GM21390 (cell line): ENCODE data around the gene GAS7.

ENCODE experiments used
- ATAC-seq: cut with Tn5 transposase; IDR thresholded peaks from one replicate; pipeline ENCODE4 v1.9.1; 2021; ENCODE audit not compliant: unreplicated experiment

The GAS7 gene

DNA sequence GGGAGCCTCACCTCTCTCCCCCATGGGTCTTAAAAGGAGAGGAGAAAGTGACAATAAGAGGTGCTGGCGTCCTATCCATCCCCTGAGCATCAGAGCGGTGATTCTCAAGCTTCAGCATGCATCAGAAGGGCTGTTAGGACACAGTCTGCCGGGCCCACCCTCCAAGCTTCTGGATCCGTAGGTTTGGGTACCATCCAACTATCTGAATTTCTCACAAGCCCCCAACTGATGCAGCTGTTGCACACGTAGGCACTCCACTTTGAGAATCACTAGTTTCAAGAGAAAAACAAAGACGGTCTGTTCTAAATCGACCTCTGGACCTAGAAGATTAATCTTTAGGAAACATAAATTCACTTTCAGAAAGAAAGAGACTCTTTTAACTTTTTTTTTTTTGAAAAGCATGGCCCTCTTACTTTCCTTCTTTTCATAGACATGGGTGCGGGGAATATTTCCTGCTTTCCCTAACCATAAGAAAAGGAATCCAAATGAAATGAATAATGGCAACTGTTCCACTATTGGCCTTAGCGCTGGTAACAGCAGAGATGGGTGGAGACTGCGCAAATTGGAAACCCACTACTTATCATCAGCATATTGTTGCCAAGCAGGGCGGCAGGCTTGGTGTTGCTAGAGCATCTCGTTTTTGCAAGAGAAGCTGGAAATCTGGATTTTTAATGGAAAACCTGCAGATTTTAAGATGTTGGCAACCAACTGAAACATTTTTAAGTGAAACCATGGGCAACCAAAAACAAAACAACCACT is 144.4 kb downstream of the GAS7 start:
- no peak for ATAC-seq

DNA sequence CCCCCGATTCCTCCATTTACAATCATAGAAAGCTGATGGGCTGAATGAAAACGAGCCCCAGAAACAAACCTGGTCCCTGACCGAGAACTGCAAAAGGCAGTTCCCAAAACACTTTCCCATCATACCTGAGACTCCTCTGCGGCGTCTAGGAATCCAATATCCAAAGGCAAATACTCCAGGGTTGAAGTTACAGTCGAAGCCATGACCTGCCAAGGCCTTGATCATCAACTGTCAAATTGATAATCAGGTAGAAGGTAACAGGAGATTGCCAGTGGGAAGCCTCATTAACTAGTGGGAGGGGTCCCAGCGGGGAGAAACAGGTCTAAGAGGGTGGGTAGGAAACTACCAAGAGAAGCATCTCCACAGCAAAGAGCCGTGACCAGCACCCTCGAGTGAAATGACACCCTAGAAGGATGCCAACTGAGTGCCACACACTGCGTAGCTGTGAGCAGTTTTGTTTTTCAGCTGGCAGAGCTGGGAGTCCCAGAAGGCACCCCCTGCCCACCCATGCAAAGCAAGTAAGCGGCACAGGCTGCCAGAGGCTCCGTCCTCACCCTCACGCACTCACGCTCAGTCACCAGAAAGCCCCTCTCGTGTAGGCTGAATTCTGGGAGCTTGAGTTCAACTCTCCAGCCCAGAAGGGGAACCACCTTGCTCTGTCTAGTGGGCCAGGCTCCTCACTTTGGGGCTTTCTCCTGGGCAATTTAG is 146.1 kb downstream of the GAS7 start:
- ATAC-seq: peak; percentile 44

DNA sequence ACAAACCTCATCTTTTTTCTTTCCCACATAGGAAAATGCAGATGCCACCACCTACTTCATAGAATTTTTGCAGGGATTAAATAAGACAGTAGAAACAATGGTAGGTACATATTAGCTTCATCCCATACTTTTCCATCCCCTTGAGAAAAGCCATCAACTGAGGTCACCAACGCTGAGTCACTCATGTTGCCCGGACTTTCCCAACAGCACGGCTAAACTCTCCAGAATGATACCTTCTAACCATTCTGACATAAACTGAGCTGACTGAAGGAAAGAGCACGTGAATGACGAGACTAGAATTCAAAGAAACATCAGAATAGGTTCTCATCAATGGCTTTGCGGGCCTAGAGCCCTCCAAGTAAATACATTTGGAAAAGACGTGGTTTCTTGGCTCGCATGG is 147.3 kb downstream of the GAS7 start:
- ATAC-seq: no peak

DNA sequence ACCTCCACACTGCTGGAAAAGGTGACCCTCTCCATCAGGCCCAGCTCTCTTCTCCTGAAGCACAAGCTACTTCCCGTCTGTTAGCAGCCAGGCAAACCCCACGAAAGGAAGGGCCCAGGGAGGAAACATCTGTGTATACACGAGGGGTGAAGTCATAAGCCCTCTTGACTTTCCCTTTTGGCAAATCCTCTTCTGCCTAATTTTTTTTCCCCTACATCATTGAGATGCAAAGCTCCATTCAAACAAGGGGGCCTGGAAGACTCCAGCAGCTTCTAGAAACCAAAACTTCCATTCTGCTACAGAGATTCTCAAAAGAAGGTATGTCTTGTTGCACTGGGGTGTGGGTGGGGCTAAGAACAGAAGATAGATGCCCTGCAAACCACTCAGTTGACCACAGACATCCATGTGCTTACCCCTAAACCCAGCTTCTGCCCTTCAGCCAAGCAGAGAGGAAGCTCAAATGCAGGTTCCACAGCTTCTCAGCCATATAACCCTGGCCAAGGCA is 147.8 kb downstream of the GAS7 start:
- ATAC-seq: peak; percentile 47

DNA sequence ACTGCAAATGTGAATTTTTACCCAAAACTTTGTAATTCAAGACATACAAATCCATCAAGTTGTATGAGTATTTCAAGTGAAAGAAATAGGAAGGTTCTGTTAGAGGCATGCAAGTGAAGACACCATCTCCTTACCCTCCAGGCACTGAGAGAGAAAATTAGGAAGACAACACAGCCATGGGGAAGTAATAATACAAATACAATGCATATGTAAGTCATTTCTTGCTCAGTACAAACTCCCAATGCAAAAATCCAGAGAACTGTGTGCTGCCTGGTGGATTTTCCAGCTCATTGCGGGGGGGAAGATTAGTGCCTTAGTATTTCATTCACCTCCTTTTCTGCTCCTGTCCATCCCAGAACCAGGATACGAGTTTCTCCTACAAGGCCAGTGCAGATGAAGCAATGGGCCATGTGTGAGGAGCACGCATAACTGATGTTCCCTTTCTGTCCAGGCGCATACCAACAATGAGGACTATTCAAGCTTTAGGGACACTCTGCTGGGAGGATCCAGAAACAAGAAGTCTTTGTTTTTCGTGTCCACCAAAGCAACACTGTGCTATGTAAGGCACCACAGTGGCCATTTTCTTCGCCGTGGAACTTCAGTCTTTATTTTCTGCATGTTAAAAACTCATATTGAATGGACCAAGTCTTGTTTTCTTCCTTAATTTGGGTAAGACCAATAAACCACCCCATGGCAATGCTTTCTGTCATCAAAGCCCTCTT is 149.6 kb downstream of the GAS7 start:
- ATAC-seq: no peak

DNA sequence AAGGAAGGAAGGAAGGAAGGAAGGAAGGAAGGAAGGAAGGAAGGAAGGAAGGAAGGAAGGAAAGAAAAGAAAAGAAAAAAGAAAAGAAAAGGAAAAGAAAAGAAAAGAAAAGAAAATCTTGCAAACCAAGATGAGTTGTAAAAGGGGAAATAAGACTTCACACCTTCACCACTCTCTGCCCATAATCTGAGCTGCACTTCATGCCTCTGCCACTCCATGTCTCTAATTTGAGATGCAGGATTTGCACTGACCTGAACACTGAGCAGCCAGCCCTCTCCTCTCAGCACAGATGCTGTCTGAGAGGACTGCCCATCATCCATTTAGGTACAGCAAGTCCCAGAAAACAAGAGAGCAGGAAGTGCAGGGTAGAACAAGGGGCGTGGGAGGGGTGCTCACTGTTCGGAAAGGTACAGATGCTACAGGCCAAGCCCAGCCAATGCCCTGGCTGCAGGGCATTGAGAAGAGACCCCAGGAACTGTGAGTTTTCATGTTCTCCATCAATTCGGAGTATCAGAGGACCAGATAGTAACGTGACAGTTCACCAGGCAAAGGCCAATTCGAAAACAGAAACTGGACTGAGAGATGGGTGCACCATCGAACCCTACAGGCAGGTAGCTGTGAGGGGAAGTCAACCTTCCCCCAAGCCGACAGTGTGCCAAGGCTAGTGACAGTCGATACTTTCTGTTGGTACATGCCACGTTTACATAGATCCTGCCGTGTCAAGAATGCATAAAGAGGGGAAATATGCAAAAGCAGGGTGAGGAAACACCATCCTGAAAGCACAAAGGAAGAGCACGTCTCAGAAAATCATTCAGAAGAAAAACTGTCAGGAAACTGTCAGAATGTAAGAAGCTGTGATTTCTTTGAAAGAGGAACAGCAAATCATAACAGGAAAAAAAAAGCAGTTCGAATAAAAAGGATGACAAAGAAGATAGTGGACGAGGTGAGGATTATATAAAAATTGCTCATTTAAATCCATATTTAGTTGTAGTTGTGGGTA is 151.3 kb downstream of the GAS7 start:
- peak; percentile 51 for ATAC-seq

DNA sequence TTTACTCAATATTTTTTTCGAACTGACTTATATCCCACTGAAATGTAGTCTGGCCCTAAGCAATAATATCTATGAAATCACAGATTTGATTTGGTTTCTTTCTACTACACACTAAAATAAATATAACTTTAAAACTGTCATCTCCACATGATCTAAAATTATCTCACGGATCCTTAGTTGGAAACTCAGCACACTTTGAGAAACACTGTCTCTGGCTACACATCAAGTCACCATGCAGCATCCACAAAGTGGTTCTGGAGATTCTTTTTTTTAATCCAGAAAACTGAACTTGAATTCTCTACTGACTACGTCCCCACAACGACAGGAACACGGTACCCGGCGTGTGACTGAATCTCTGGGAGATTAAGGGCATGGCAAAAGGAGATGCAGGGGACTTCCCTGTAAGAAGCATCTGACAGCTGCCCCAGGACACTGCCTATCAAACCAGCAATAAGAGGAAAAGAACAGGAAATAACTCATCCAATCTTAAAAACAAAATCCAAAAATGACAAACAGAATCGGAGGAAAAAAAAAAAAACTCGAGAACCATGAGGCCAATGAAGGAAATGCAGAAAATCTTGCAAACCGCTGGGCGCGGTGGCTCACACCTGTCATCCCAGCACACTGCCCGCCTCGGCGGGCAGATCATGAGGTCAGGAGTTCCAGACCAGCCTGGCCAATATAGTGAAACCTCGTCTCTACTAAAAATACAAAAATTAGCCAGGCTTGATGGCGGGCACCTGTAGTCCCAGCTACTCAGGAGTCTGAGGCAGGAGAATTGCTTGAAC is 152.3 kb downstream of the GAS7 start:
- ATAC-seq: no peak

DNA sequence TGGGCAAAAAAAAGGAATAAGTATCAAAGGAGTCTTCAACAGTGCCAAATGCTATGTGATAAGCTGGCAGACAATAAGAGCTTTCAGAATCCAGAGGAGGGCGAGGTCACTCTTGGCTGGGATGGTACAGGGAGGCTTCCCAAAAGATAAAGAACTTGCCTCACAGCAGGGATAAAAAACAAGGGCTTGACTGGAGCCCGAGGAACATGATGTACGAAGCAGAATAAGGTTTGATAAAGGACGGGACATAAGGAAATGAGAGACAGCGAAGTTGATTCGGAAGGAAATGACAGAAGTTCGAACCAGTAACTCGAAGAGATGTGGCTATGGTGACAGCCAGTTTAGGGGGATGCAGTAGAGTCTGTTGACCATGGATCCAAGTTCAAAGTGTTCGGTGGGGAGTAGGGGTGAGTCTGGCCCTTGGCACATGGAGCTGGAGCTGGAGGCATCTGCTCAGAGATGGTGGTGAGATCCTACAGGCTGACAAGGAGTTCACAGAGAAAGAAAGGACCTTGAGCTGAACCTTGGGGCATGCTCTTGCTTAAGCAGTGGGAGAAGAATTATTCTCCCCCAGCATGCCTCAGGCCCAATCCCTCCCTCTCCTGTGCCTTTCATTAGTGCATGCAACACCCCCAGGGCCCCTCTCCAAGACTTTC is 155.7 kb downstream of the GAS7 start:
- no peak for ATAC-seq

DNA sequence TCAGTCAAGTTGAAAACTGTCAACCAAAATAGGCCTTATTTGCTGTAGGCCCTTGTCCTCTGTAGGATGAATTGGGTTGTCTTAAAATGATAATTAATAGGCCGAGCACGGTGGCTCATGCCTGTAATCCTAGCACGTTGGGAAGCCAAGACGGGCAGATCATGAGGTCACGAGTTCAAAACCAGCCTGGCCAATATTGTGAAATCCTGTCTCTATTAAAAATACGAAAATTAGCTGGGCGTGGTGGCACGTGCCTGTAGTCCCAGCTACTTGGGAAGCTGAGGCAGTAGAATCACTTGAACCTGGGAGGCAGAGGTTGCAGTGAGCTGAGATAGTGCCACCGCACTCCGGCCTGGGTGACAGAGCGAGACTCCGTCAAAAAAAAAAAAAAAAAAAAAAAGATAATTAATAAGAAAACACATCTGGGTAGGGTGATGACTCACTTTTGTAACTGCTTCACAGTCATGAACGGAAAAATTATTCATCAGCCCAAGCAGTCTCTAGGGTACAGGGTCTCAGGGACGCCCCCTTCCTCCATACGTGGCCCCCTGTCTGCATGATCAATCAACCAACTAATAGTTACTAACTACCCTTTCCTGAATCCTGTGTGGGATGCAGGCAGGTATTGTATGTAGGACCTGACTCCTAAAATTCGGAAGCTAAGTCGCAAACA is 156.4 kb downstream of the GAS7 start:
- ATAC-seq: no peak

- peak; percentile 2 for ATAC-seq
Measured at GRCh38 chr17:10041287-10041612, 157.2 kb downstream of the GAS7 start.

GRCh38 chr17:10036511-10037061 is 161.8 kb downstream of the GAS7 start:
- ATAC-seq: no peak

- no peak for ATAC-seq
Measured at GRCh38 chr17:10035885-10036284, 162.5 kb downstream of the GAS7 start.

DNA sequence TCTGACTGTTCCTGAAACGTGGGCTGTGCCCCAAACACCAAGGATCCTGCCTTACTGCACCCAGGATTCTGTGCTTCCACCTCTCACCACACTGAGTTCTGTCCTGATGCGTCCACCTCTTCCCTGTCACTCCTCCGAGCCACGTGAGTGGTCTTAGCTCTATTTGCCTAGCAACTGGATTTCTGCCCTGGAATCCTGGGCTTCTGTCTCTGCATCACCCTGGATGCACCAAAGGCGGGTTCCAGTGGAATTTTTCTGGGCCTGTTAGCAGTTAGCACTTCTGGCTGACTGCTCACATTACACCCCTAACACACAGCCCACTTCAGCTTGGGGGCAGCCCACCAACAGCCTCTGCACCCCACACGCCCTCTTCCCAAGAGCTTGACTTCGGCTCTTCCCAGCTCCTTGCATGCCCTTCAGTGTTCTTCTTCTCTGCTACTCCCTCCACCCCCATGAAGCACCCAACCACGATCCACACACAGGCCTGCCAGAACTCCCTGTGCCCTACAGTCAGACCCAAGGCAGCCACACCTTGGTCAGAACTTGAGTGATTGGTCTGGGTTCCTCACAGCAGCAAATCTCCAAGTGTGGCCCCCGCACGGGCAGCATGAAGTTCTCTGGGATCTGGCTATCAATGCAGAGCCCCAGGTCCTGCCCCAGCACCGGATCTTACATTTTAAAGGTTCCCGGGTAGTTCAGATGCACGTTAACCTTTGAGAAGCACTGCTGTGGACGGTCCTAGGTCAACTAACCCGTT is 163.5 kb downstream of the GAS7 start:
- no peak for ATAC-seq

DNA sequence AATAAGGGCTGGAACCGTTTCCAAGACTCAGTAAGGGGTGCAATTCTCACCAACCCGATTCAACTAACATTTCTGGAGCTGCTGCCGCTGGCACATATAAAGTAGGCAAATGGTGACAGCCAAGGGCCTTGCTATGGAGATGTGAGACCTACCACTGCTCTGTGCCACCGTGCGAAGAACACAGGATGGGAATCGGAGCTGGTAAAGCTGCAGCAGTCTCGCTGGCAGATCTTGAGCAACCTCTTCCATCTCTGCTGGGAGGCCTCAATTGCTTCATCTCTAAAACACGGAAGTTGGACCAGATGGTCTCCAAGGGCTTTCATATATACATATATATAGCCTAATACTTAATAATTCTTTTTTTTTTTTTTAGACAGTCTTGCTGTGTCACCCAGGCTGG is 164.4 kb downstream of the GAS7 start:
- no peak for ATAC-seq

- no peak for ATAC-seq
Measured at GRCh38 chr17:10033449-10033848, 165.0 kb downstream of the GAS7 start.

- no peak for ATAC-seq
Measured at GRCh38 chr17:10032118-10032852, 166.1 kb downstream of the GAS7 start.

DNA sequence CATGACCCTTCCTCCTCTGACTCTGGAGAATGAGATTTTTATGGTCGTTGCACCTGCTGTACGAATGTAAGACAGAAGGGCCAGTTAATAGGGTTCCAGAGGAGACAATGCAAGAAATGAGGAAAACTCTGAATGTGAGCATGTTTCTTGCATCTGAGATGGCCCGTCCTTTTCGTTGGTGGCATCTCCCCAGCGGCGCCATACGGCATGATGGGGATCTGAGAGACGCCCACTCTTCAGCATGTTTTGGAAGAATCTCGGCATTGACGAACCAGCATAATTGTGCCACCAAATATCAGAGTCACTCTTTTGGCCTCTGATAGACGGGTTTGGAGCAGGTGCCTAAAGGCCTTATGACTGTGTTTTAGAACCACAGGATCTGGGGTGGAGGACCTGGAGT is 166.8 kb downstream of the GAS7 start:
- no peak for ATAC-seq
